ENCODE results near the gene SLC49A3.

SLC49A3 gene

GRCh38 chr4:664713-665231, 24.2 kb downstream of the SLC49A3 start:
- no peak for DNase-seq

GRCh38 chr4:663438-664428, 25.2 kb downstream of the SLC49A3 start:
- DNase-seq = peak; percentile 76

- DNase-seq = no peak
Observed at GRCh38 chr4:663046-663437, 25.9 kb downstream of the SLC49A3 start.

- no peak for DNase-seq
Observed at GRCh38 chr4:661881-662761, 26.8 kb downstream of the SLC49A3 start.

- no peak for DNase-seq
Observed at GRCh38 chr4:661231-661630, 27.7 kb downstream of the SLC49A3 start.

GRCh38 chr4:660401-660800, 28.6 kb downstream of the SLC49A3 start:
- DNase-seq = no peak

- DNase-seq = no peak
Observed at GRCh38 chr4:659851-660250, 29.1 kb downstream of the SLC49A3 start.

GRCh38 chr4:658681-659667, 30.0 kb downstream of the SLC49A3 start:
- DNase-seq = no peak

- no peak for DNase-seq
Observed at GRCh38 chr4:657834-658667, 30.9 kb downstream of the SLC49A3 start.

GRCh38 chr4:657338-657833, 31.6 kb downstream of the SLC49A3 start:
- no peak for DNase-seq

GRCh38 chr4:656436-657337, 32.3 kb downstream of the SLC49A3 start:
- DNase-seq = no peak

GRCh38 chr4:655464-656151, 33.3 kb downstream of the SLC49A3 start:
- DNase-seq = no peak

- DNase-seq = no peak
Observed at GRCh38 chr4:654871-655463, 34.0 kb downstream of the SLC49A3 start.

GRCh38 chr4:654503-654845, 34.5 kb downstream of the SLC49A3 start:
- DNase-seq = no peak

GRCh38 chr4:653831-654502, 35.0 kb downstream of the SLC49A3 start:
- DNase-seq = no peak

GRCh38 chr4:653080-653821, 35.7 kb downstream of the SLC49A3 start:
- DNase-seq = no peak

- DNase-seq = no peak
Observed at GRCh38 chr4:651884-652642, 36.9 kb downstream of the SLC49A3 start.
